Neuronal stem cell (in vitro differentiated cells): ENCODE data around the gene GDE1.

Source experiments
- DNase-seq: peaks from one replicate; pipeline ENCODE4 v3.0.0-alpha.2; 2013; ENCODE audit warnings: low spot score
- H2AFZ ChIP-seq: one replicate; pipeline ENCODE4 v1.6.1; 2013; ENCODE audit warnings: mild to moderate bottlenecking, low read length, inconsistent platforms
- H2AK5ac ChIP-seq: 2 replicates; pipeline ENCODE4 v1.6.1; 2013; ENCODE audit warnings: low read depth, mild to moderate bottlenecking, inconsistent platforms, low read length, moderate library complexity, mixed read lengths
- H2BK120ac ChIP-seq: 2 replicates; pipeline ENCODE4 v1.6.1; 2013; ENCODE audit warnings: low read depth, mild to moderate bottlenecking, inconsistent platforms, low read length, moderate library complexity, mixed read lengths
- H2BK12ac ChIP-seq: one replicate; pipeline ENCODE4 v1.6.1; 2013; ENCODE audit warnings: low read length, inconsistent platforms
- H2BK15ac ChIP-seq: 2 replicates; pipeline ENCODE4 v1.6.1; 2013; ENCODE audit warnings: mild to moderate bottlenecking, low read length, inconsistent platforms, mixed read lengths
- H2BK5ac ChIP-seq: one replicate; pipeline ENCODE4 v1.6.1; 2013; ENCODE audit warnings: inconsistent platforms, mild to moderate bottlenecking, low read length, moderate library complexity
- H3K14ac ChIP-seq: one replicate; pipeline ENCODE4 v1.6.1; 2013; ENCODE audit warnings: low read length, inconsistent platforms
- H3K18ac ChIP-seq: 2 replicates; pipeline ENCODE4 v1.6.1; 2013; ENCODE audit warnings: low read length, inconsistent platforms
- H3K23ac ChIP-seq: 2 replicates; pipeline ENCODE4 v1.6.1; 2013; ENCODE audit warnings: low read depth, mild to moderate bottlenecking, mixed read lengths, low read length, inconsistent platforms; ENCODE audit not compliant: poor library complexity
- H3K27ac ChIP-seq: replicated peaks from 3 replicates; pipeline ENCODE4 v1.5.1; 2013; ENCODE audit warnings: low read length, inconsistent platforms
- H3K27me3 ChIP-seq, 3 experiments: 2 replicates each; pipeline ENCODE4 v1.6.1; 2013; ENCODE audit warnings: low read length in 3 of 3, mild to moderate bottlenecking in 2 of 3, inconsistent platforms in 1 of 3, low read depth in 1 of 3, mixed read lengths in 1 of 3, moderate library complexity in 1 of 3; ENCODE audit not compliant: control insufficient read depth in 3 of 3, insufficient read depth in 3 of 3
- H3K36me3 ChIP-seq, 2 donors: replicated peaks in 1 of 2; 2 replicates each; pipeline ENCODE4 v1.6.1; 2013; ENCODE audit warnings: low read length in 2 of 2; ENCODE audit not compliant: control insufficient read depth in 2 of 2, insufficient read depth in 2 of 2
- H3K4ac ChIP-seq: 2 replicates; pipeline ENCODE4 v1.6.1; 2013; ENCODE audit warnings: inconsistent platforms, mild to moderate bottlenecking, low read length, moderate library complexity
- H3K4me1 ChIP-seq, 2 donors: 1 replicate in 1 of 2; 2 replicates in 1 of 2; pipeline ENCODE4 v1.6.1; 2013; ENCODE audit warnings: low read length in 2 of 2, low read depth in 1 of 2; ENCODE audit not compliant: control insufficient read depth in 2 of 2, insufficient read depth in 1 of 2
- H3K4me2 ChIP-seq: one replicate; pipeline ENCODE4 v1.6.1; 2013; ENCODE audit warnings: mild to moderate bottlenecking, low read length, inconsistent platforms; ENCODE audit not compliant: insufficient read depth, poor library complexity, severe bottlenecking
- H3K4me3 ChIP-seq, 2 donors: 2 replicates each; pipeline ENCODE4 v1.5.1; 2013; ENCODE audit warnings: low read length in 2 of 2, mild to moderate bottlenecking in 2 of 2, inconsistent platforms in 1 of 2, moderate library complexity in 1 of 2
- H3K79me1 ChIP-seq: one replicate; pipeline ENCODE4 v1.6.1; 2013; ENCODE audit warnings: low read depth, mild to moderate bottlenecking, inconsistent platforms, low read length, moderate library complexity
- H3K9ac ChIP-seq: one replicate; pipeline ENCODE4 v1.6.1; 2013; ENCODE audit warnings: mild to moderate bottlenecking, low read depth, low read length, inconsistent platforms; ENCODE audit not compliant: poor library complexity
- H3K9me3 ChIP-seq, 2 donors: replicated peaks in 1 of 2; 2 replicates each; pipeline versions ENCODE3 to v1.6.1; 2013; ENCODE audit warnings: low read length in 2 of 2, mild to moderate bottlenecking in 2 of 2, inconsistent platforms in 1 of 2, low read depth in 1 of 2, mixed read lengths in 1 of 2, moderate library complexity in 1 of 2; ENCODE audit not compliant: control insufficient read depth in 2 of 2, insufficient read depth in 1 of 2
- H4K8ac ChIP-seq: one replicate; pipeline ENCODE4 v1.6.1; 2013; ENCODE audit warnings: low read depth, mild to moderate bottlenecking, inconsistent platforms, low read length, moderate library complexity
- H4K91ac ChIP-seq: one replicate; pipeline ENCODE4 v1.6.1; 2013; ENCODE audit warnings: low read length, low read depth, mild to moderate bottlenecking, inconsistent platforms; ENCODE audit not compliant: poor library complexity
- WGBS, 2 donors: extraction: QIAGEN DNeasy Blood & Tissue Kit; methylation state at CpG; one replicate each; pipeline ENCODE4 v1.1.7; 2013; ENCODE audit warnings: missing lambda C conversion rate in 2 of 2, mixed read lengths in 1 of 2; ENCODE audit not compliant: insufficient read length in 2 of 2, insufficient replicate concordance in 1 of 2; ENCODE audit errors: extremely low coverage in 2 of 2; 5-methylcytosine and 5-hydroxymethylcytosine counted together

GDE1 gene

GRCh38 chr16:19499006-19499405 is 22.9 kb downstream of the GDE1 start:
- Histone ChIP-seq H3K14ac (no peak overlapping the region), H3K18ac (no peak overlapping the region), H2AK5ac (no peak overlapping the region), H3K4me3 (no peak overlapping the region), H4K91ac (no peak overlapping the region), H3K4me1 (no peaks in the 10 kb centered on the region), H3K36me3 (peaks cover 9 to 49% of the 10 kb centered on the region in 2 donors), H3K9me3 (no peaks in the 10 kb centered on the region), H3K4ac (no peak overlapping the region), H4K8ac (no peak overlapping the region), H3K27me3 (no peaks in the 10 kb centered on the region), H3K23ac (no peak overlapping the region), H2BK5ac (no peak overlapping the region), H2BK12ac (no peak overlapping the region), H3K79me1 (no peaks in the 10 kb centered on the region), H2BK15ac (no peak overlapping the region), H2BK120ac (no peak overlapping the region), H3K9ac (no peak overlapping the region), H3K27ac (no peak overlapping the region), H3K4me2 (no peak overlapping the region), H2AFZ (no peak overlapping the region)
- no peak for DNase-seq
- no CpG with 5 or more reads among the region's 5 CpGs for WGBS, 2 donors

DNA sequence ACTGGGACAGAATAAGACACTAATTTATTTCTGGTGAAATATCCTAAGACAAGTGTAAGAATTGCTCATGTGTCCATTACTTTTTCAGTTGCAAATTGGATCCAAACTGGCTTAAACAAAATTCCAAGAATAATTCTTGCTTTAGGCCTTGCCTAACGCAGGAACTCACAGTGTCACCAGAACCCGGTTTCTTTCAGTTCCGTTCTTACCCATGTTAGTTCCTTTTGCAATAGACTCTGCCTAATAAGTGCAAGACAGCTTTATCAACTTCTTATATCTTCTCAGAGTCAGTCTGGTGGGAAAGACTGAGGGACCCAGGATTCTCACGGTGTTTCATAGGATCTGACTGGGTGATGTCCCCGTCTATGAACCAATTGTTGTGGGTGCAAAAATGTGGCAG is 24.7 kb downstream of the GDE1 start:
- H2AK5ac ChIP-seq = no peak overlapping the region
- WGBS, 2 donors = no CpG with 5 or more reads among the region's 5 CpGs
- H3K4me2 ChIP-seq = no peak overlapping the region
- no peak for DNase-seq
- H3K23ac ChIP-seq = no peak overlapping the region
- H3K27ac ChIP-seq = no peak overlapping the region
- no peak overlapping the region for H3K18ac ChIP-seq
- no peak overlapping the region for H3K14ac ChIP-seq
- no peak overlapping the region for H3K9ac ChIP-seq
- no peak overlapping the region for H3K4me3 ChIP-seq
- no peak overlapping the region for H3K4ac ChIP-seq
- H4K8ac ChIP-seq = no peak overlapping the region
- no peak overlapping the region for H2BK15ac ChIP-seq
- no peak overlapping the region for H2BK120ac ChIP-seq
- H3K79me1 ChIP-seq = no peaks in the 10 kb centered on the region
- H4K91ac ChIP-seq = no peak overlapping the region
- H3K27me3 ChIP-seq = no peaks in the 10 kb centered on the region
- H3K4me1 ChIP-seq = no peaks in the 10 kb centered on the region
- H3K36me3 ChIP-seq = peaks cover 2 to 31% of the 10 kb centered on the region in 2 donors
- no peaks in the 10 kb centered on the region for H3K9me3 ChIP-seq
- no peak overlapping the region for H2BK5ac ChIP-seq
- H2BK12ac ChIP-seq = no peak overlapping the region
- no peak overlapping the region for H2AFZ ChIP-seq

DNA sequence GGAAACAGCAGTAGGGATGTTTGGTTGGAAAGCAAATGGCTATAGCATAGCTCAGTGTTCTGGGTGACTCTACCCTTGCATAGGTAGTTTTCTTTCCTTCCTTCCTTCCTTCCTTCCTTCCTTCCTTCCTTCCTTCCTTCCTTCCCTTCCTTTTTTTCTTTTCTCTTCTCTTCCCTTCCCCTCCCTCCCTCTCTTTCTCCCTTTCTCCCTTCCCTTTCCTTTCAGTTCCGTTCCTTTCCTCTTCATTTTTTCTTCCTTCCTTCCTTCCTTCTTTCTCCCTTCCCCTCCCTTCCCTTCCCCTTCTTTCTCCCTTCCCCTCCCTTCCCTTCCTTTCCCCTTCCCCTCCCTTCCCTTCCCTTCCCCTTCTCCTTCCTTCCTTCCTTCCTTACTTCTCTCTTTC is 31.3 kb downstream of the GDE1 start:
- Histone ChIP-seq H3K23ac (no peak overlapping the region), H2AFZ (no peak overlapping the region), H3K27me3 (peaks cover 0 to 4% (median 0%) of the 10 kb centered on the region in 3 experiments), H4K91ac (no peak overlapping the region), H2BK15ac (no peak overlapping the region), H3K4ac (no peak overlapping the region), H3K4me2 (no peak overlapping the region), H3K36me3 (no peaks in the 10 kb centered on the region), H3K18ac (no peak overlapping the region), H2BK12ac (no peak overlapping the region), H2BK120ac (no peak overlapping the region), H2AK5ac (no peak overlapping the region), H3K9me3 (no peaks in the 10 kb centered on the region), H3K14ac (no peak overlapping the region), H2BK5ac (no peak overlapping the region), H3K79me1 (no peaks in the 10 kb centered on the region), H3K4me1 (peaks cover 3 to 10% of the 10 kb centered on the region in 2 donors), H3K27ac (no peak overlapping the region), H4K8ac (no peak overlapping the region), H3K9ac (no peak overlapping the region), H3K4me3 (no peak overlapping the region)
- DNase-seq = no peak
- WGBS, 2 donors = no CpG with 5 or more reads among the region's 1 CpG

DNA sequence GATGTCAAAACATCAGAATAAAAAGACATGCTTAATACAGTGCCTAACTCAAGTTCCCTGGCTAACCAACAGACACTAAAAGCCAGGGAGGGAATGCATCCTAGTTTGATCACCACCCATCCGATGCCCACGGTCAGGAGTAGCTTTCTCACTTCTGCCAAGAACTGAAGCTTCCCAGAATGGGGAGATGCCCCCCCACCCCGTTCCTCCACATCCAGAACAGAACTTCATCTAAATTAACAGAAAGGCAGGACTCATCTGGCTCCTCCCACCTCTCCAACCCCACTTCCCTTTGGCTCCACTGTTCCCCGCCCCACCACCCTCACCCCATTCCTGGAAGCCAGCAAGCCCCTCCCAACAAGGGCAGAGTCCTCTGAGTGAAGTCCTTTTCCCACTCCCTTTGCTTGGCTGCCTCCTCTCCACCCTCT is 33.7 kb downstream of the GDE1 start:
- no peaks in the 10 kb centered on the region for H3K9me3 ChIP-seq
- no peak overlapping the region for H2BK5ac ChIP-seq
- no peak overlapping the region for H3K4me2 ChIP-seq
- no peaks in the 10 kb centered on the region for H3K79me1 ChIP-seq
- no peak overlapping the region for H2AK5ac ChIP-seq
- no peak overlapping the region for H2BK12ac ChIP-seq
- no peak overlapping the region for H4K91ac ChIP-seq
- no peak overlapping the region for H3K23ac ChIP-seq
- H3K14ac ChIP-seq = no peak overlapping the region
- no peaks in the 10 kb centered on the region for H3K36me3 ChIP-seq
- no peak overlapping the region for H3K9ac ChIP-seq
- H4K8ac ChIP-seq = no peak overlapping the region
- H3K4me3 ChIP-seq = no peak overlapping the region
- H2AFZ ChIP-seq = peak overlapping the region; percentile 24
- H2BK15ac ChIP-seq = no peak overlapping the region
- no peak overlapping the region for H3K27ac ChIP-seq
- peaks cover 3 to 10% of the 10 kb centered on the region in 2 donors for H3K4me1 ChIP-seq
- no peak overlapping the region for H3K4ac ChIP-seq
- whole genome bisulfite sequencing, 2 donors = no CpG with 5 or more reads among the region's 4 CpGs
- no peak overlapping the region for H2BK120ac ChIP-seq
- DNase-seq = no peak
- H3K18ac ChIP-seq = no peak overlapping the region
- peaks cover 0 to 4% (median 0%) of the 10 kb centered on the region in 3 experiments for H3K27me3 ChIP-seq
